KMS-11 (cell line): Measurements from ENCODE around the gene SGCB.

Experiments
- H2AFZ ChIP-seq: fragments of 200-600 bp; sonication (generic); 2 replicates; pipeline ENCODE4 v1.6.1; 2016; ENCODE audit warnings: antibody characterized with exemption, mixed run types, low read depth
- H3K27ac ChIP-seq: fragments of 200-600 bp; sonication (generic); 2 replicates; pipeline ENCODE4 v1.6.1; 2016; ENCODE audit warnings: mild to moderate bottlenecking, mixed run types
- H3K27me3 ChIP-seq: fragments of 200-600 bp; sonication (generic); 2 replicates; pipeline ENCODE4 v1.6.1; 2017; ENCODE audit warnings: mild to moderate bottlenecking, low read depth, mixed run types, moderate library complexity; ENCODE audit not compliant: insufficient read depth
- H3K36me3 ChIP-seq: fragments of 200-600 bp; sonication (generic); 2 replicates; pipeline ENCODE4 v1.6.1; 2017; ENCODE audit warnings: mild to moderate bottlenecking, mixed run types; ENCODE audit not compliant: insufficient read depth
- H3K4me1 ChIP-seq: fragments of 200-600 bp; sonication (generic); 2 replicates; pipeline ENCODE4 v1.6.1; 2016; ENCODE audit warnings: mild to moderate bottlenecking, low read depth, mixed run types; ENCODE audit not compliant: poor library complexity, severe bottlenecking
- H3K4me2 ChIP-seq: fragments of 200-600 bp; sonication (generic); 2 replicates; pipeline ENCODE4 v1.7.0; 2016; ENCODE audit warnings: mild to moderate bottlenecking, mixed run types
- H3K4me3 ChIP-seq: fragments of 200-600 bp; sonication (generic); IDR thresholded peaks from 2 replicates; pipeline ENCODE4 v1.6.1; 2017; ENCODE audit warnings: low read depth, low read length, mixed read lengths; ENCODE audit not compliant: insufficient read depth
- H3K79me2 ChIP-seq: fragments of 200-600 bp; sonication (generic); 2 replicates; pipeline ENCODE4 v1.6.1; 2016; ENCODE audit warnings: low read depth, mixed run types; ENCODE audit not compliant: insufficient read depth
- H3K9ac ChIP-seq: fragments of 200-600 bp; sonication (generic); 2 replicates; pipeline ENCODE4 v1.6.1; 2016; ENCODE audit warnings: mild to moderate bottlenecking, mixed run types
- H4K20me1 ChIP-seq: fragments of 200-600 bp; sonication (generic); 2 replicates; pipeline ENCODE4 v1.6.1; 2016; ENCODE audit warnings: mild to moderate bottlenecking, mixed run types; ENCODE audit not compliant: insufficient read depth
- TF ChIP-seq, protein P1 (sequence below): fragments of 200-600 bp; sonication (generic); conservative IDR thresholded peaks from 2 replicates; pipeline ENCODE4 v1.6.1; 2017; ENCODE audit warnings: low read depth, mild to moderate bottlenecking, antibody characterized with exemption, low read length, moderate library complexity, mixed read lengths

Gene SGCB

DNA sequence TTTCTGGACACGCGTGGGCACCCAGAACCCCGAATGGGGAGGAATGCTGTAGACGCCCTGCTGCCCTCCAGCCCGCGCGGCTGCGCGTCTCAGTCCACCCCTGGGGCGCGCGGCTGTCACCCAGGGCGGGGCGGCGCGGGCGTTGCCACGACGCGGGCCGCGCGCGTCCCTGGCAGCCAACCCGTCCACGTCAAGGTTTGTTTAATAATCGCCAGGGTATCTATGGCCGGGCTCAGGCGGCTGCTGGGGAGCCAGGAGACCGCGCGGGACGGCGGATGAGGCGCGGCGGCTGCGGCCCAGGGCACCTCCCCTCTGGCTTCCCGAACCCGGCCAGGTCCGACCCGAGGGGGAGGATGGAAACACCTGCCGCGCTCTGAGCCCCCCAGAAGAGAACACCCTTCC, 13.1 kb upstream of the SGCB start, which contains the start of gene SPATA18:
TSS of gene SPATA18 (plus strand) at position 92 of the 402 bp plus-strand sequence. CDS start 401 bp downstream, outside the sequence.
- H3K36me3 ChIP-seq: no peaks in the 10 kb centered on the region
- H3K79me2 ChIP-seq: no peaks in the 10 kb centered on the region
- TF ChIP-seq, protein P1, sequence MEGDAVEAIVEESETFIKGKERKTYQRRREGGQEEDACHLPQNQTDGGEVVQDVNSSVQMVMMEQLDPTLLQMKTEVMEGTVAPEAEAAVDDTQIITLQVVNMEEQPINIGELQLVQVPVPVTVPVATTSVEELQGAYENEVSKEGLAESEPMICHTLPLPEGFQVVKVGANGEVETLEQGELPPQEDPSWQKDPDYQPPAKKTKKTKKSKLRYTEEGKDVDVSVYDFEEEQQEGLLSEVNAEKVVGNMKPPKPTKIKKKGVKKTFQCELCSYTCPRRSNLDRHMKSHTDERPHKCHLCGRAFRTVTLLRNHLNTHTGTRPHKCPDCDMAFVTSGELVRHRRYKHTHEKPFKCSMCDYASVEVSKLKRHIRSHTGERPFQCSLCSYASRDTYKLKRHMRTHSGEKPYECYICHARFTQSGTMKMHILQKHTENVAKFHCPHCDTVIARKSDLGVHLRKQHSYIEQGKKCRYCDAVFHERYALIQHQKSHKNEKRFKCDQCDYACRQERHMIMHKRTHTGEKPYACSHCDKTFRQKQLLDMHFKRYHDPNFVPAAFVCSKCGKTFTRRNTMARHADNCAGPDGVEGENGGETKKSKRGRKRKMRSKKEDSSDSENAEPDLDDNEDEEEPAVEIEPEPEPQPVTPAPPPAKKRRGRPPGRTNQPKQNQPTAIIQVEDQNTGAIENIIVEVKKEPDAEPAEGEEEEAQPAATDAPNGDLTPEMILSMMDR: no peak
- no peak within 1 kb of the TSS for H3K9ac ChIP-seq
- H3K27me3 ChIP-seq: no peaks in the 10 kb centered on the region
- H2AFZ ChIP-seq: no peak within 1 kb of the TSS
- H3K27ac ChIP-seq: no peak within 1 kb of the TSS
- H3K4me3 ChIP-seq: no peak within 1 kb of the TSS
- no peaks in the 10 kb centered on the region for H3K4me1 ChIP-seq
- H4K20me1 ChIP-seq: no peaks in the 10 kb centered on the region
- no peak within 1 kb of the TSS for H3K4me2 ChIP-seq

DNA sequence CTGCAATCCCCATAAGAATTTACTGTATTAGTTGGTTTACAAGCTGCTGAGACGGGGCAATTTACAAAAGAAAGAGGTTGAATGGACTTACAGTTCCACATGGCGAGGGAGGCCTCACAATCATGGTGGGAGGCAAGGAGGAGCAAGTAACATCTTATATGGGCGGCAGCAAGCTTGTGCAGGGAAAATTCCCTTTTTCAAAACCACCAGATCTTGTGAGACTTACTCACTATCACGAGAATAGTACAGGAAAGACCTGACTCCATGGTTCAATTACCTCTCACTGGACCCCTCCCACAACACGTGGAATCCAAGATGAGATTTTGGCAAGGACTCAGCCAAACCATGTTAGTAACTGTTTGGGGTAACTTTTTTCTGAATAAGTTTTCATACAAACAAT, 11.2 kb upstream of the SGCB start:
- Histone ChIP-seq H3K4me1 (no peaks in the 10 kb centered on the region), H2AFZ (no peak overlapping the region), H3K36me3 (no peaks in the 10 kb centered on the region), H4K20me1 (no peaks in the 10 kb centered on the region), H3K4me3 (no peak overlapping the region), H3K9ac (no peak overlapping the region), H3K27ac (no peak overlapping the region), H3K27me3 (no peaks in the 10 kb centered on the region), H3K79me2 (no peaks in the 10 kb centered on the region), H3K4me2 (no peak overlapping the region)
- TF ChIP-seq, protein P1: no peak

DNA sequence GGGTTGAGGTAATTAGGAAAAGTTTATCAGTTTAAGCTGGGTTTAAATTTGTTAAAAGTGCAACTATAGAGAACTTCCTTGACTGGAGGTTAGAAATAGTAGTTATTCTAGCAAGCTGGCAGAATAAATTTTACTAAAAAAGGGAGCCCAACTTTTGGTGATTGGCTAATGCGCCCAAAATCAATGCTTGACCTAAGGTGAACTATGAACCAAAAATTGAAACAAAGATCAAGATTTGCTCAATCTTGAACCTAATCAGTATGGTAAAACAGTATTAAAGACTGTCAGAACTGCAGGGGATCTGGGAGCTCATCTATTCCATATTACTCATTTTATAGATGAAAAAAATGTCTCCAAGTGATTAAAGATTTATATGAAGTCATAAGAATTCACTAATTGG, 6.9 kb upstream of the SGCB start:
- Histone ChIP-seq H3K9ac (no peak overlapping the region), H3K27ac (no peak overlapping the region), H4K20me1 (no peaks in the 10 kb centered on the region), H2AFZ (no peak overlapping the region), H3K27me3 (no peaks in the 10 kb centered on the region), H3K4me1 (no peaks in the 10 kb centered on the region), H3K4me2 (no peak overlapping the region), H3K36me3 (no peaks in the 10 kb centered on the region), H3K4me3 (no peak overlapping the region), H3K79me2 (no peaks in the 10 kb centered on the region)
- TF ChIP-seq, protein P1: no peak

DNA sequence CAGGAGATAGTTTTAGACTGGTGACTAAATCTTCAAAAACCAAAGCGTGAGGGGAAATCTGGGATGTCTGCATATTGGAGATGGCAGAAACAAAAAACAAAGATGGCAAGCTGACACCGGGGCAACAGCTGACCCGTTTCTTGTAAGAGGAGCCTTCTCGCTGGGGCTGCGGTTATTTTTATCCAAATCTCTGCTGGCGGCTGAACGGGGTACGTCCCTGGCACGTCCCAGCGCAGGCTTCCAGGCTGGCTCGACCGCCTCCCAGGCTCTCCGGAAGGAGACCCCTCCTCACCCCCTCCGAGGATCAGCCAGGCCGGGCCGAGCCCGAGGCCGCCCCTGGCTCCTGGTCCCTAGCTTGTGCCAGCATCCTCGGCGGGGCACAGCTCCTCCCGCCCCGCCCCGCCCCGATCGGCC, 403 bp downstream of the SGCB start:
- H3K4me1 ChIP-seq: peaks cover 15% of the 10 kb centered on the region
- peak overlapping the region; percentile 97 for H2AFZ ChIP-seq
- peak overlapping the region; percentile 100 for H3K4me2 ChIP-seq
- H3K4me3 ChIP-seq: peak overlapping the region; percentile 75
- H3K27me3 ChIP-seq: no peaks in the 10 kb centered on the region
- H3K79me2 ChIP-seq: peaks cover 21% of the 10 kb centered on the region
- no peak overlapping the region for H3K27ac ChIP-seq
- peaks cover 1% of the 10 kb centered on the region; the same call in 1 of the 2 replicates for H3K36me3 ChIP-seq
- H4K20me1 ChIP-seq: no peaks in the 10 kb centered on the region
- TF ChIP-seq, protein P1: no peak
- peak overlapping the region; percentile 65; the same call in 1 of the 2 replicates for H3K9ac ChIP-seq
